NCI-H2196 (cell line): ENCODE data around the gene EXOC3L4.
"Not testable (repeated sequence)": the region's sequence is repeated elsewhere in the genome, so short reads cannot be mapped to it uniquely, and the experiment has no call there.

Experiments
- DNase-seq: peaks from one replicate; lab custom pipeline; 2025; ENCODE audit not compliant: unreplicated experiment; lab: John Stamatoyannopoulos, UW

Gene EXOC3L4

DNA sequence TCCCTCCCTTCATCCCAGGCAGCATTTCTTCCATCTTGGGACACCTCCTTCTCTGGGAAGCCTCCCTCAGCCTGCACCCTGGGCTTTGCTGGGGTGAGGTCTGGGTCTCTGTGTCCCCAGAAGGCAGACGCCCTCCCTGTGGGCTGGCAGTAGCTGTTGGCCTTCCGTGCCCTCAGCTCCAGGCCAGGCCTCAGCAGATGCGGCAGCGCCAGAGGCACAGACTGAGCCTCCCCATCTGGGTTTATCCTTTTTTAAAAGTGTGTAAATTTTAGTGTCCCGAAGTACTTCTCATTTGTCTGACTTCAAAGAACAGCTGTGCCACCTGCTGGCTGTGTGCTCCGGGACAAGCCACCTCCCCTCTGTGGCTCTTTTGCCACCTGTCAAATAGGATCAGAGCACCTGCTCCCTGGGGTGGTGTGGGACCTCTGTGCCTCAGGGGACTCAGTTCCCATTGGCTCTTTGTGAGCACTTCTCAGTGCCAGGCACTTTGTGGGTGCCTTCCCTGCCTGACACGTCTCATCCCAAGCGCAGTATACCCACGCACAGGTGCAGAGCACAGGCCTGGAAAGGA is 11.1 kb downstream of the EXOC3L4 start:
- peak; percentile 31 for DNase-seq

- DNase-seq = no peak
Observed at GRCh38 chr14:103107455-103107854, 12.9 kb downstream of the EXOC3L4 start.

DNA sequence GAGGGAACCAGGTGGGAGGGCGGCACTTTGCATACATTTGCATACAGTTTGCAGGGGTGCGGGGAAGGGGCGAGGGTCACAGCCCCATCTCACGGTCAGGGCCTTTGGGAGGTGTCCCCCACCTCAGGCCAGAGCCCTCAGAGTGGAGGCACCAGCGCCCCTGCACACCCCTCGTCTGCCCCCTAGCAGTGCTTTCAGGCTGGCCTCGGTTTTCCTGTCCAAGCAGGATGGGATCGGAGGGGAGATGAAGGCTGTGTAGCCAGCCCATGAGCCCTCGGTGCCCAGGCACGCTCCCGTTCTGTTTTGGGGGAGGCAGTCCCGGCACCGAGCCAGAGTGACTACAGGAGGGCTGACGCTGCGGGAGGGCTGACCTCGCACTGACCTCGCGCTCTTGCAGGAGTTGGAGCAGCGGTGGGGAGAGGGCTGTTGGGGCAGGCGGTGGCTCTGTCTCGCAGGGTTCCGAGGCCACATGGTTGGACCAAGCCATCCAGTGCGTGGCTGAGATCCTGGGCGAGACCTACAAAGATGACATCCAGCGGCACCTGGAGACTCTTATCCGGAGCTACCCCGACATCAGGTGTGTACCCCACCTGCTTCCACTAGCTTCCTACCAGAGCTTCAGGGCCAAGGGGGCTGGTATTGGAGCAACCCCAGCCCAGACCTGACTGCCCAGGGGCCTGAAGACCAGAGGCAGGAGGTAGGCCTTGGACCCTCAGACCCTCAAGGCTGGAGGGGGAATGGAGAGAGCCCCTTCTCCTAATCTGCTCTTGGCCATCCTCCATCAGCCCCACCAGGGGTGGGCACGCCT is 13.6 kb downstream of the EXOC3L4 start:
- no peak for DNase-seq

GRCh38 chr14:103108749-103109207 is 14.3 kb downstream of the EXOC3L4 start:
- DNase-seq = peak; percentile 20

GRCh38 chr14:103109535-103110441 is 15.3 kb downstream of the EXOC3L4 start:
- DNase-seq = peak; percentile 9

- peak; percentile 68 for DNase-seq
Observed at GRCh38 chr14:103110681-103111231, 16.2 kb downstream of the EXOC3L4 start.

GRCh38 chr14:103111232-103111868 is 16.8 kb downstream of the EXOC3L4 start:
- peak; percentile 38 for DNase-seq

- DNase-seq = peak; percentile 55
Observed at GRCh38 chr14:103112400-103113243, 18.1 kb downstream of the EXOC3L4 start.

- no peak for DNase-seq
Observed at GRCh38 chr14:103113303-103113702, 18.8 kb downstream of the EXOC3L4 start.

DNA sequence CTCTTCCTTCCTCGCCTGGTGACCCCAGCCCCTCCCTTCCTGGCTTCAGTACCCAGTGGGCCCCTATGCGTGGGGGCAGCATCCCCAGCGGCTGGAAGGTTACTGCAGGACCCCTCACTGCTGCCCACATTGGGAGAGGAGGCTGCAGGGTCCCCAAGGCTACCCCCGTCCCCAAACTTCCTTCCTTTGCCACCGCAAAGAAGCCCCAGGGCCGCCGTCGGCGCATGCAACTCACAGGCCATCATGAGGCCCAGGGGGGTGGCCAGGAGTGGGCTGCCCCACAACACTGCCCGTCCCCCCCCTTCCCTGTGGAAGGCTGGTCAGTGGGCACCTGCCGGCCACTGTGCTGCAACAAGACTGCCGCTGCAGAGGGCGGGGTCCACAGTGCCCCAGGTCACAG is 19.2 kb downstream of the EXOC3L4 start:
- DNase-seq = no peak

DNA sequence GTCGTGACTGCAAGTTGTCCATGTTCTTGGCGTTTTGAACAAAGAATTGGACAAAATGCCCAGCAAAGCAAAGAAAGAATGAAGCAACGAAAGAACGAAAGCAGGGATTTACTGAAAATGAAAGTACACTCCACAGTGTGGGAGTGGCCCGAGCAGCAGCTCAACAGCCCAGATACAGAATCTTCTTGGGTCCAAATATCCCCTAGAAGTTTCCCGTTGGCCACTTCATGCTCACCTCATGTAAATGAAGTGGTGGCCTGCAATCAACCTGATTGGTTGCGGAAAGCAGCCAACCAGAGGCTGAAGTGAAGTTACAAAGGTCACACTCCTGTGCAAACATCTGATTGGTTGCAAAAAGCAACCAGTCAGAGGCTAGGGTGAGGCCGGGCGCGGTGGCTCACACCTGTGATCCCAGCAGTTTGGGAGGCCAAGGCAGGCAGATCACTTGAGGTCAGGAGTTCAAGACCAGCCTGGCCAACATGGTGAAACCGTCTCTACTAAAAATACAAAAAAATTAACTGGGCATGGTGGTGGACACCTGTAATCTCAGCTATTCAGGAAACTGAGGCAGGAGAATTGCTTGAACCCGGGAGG is 20.7 kb downstream of the EXOC3L4 start:
- DNase-seq = not testable (repeated sequence)

DNA sequence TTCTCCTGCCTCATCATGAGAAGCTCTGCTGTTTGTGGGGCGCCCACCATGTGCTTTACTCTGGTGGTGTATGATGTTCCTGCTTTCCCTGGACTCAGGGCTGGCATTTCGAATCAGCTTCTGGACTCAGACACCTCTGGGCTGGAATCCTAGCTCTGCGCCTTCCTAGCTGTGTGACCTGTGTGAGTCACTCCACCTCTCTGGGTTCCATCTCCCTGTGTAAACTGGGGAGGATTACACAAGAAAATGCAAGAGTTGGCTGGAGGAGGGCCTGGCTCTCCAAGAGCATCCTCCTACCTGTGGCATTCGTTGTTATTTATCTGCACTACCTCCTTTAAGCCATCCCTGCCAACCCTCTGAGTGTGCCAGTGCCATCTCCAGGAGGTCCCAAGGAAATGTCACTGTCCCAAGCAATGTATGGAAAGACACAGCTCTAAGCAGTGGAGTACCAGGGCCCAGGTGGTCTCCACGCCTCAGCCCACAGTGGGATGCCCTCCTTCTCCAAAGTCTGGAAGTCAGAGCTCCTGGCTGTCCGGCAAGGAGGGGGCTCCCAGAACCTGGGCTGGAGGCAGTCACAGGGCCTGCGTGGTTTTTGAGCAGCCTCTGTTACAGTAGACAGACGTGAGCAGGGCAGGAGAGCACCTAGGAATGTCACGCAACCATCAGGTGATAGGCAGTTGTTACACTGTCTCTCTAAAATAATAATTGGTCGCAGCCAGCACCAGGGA is 21.5 kb downstream of the EXOC3L4 start:
- no peak for DNase-seq

DNA sequence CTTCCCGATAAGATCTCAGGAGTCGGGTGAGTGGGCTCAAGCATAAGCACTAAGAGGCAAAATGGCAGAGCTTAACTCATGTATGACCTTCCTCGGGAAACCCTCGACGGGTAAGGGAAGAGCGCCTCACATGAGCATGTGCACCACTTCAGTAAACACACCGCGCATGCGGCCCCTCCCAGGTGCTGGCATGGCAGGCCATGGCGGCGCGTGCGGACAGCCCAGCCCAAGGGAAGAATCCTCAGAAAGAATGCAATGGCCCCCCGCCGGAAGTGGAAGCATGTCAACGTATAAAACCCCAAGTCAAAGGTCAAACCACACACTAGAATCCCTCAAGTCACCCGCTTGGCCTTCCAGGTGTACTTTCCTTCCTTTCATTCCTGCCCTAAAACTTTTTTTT is 22.1 kb downstream of the EXOC3L4 start:
- DNase-seq = no peak

DNA sequence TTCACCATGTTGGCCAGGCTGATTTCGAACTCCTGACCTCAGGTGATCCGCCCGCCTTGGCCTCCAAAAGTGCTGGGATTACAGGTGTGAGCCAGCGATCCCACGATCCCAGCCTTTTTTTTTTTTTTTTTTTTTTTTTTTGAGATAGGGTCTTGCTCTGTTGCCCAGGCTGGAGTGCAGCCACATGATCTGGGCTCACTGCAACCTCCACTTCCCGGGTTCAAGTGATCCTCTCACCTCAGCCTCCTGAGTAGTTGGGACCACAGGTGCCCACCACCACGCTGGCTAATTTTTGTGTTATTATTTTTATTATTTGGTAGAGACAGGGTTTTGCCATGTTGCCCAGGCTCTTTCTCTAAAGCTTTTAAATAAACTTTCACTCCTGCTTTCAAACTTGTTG is 23.0 kb downstream of the EXOC3L4 start:
- DNase-seq = not testable (repeated sequence)

DNA sequence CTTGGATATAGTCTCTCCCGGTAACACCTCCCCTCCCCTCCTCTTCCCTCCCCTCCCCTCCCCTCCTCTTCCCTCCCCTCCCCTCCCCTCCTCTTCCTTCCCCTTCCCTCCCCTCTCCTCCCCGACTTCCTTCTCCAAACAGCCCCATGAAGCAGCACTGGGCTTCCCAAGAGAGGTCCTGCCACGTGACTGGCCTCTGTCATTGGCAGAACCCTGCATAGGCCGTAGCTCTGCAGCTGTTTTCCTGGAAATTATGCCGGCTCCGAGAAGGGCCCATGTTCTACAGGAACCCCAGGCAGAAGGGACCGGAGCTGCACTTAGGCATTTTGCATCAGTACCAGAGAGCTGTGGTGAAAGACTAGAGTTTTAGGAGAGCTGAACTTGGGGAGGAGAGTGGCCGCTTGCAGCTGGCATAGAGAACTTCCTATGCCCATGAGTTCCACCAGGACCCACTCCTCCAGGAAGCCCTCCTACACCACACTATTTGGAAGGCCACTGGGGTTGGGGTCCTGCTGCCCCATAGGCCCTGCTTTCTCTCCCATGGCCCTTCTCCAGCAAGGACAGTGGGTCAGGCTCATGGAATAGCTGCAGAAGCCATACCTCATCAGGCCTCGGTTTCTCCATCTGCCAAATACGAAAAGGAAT is 23.6 kb downstream of the EXOC3L4 start:
- no peak for DNase-seq

DNA sequence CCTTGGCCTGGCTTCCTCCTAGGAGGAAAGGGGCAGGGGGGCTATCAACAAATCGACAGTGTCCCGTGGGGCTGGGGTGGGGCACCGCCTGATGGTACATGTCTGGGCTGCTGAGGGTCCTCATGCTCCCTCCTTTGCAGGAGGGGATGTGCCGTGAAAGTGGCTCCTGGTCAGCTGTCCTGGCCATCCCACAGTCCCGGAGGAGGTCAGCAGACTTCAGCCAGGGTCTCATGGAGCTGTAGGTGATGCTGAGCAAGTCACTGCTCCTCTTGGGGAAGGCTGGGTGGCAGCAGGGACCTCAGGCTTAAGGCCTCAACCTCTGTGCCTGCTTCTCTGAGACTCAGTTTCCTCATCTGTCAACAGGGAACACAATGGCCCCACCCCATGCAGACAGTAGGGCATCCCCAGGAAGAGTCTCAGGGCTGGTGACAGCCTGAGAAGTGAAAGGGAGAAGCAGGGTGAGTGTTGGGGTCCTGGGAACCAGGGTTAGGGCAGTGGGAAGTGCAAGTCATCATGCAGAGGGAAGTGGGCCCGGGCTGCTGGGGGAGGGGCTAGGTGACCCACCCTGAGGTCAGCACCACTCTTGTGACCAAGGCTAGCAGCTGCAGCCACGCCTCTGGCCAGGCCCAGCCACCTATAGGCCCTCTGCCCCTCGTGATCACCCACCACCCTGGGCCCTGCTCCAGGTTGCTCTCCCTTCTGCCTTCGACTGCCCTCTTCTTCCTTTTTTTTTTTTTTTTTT is 24.3 kb downstream of the EXOC3L4 start:
- DNase-seq = no peak

- not testable (repeated sequence) for DNase-seq
Observed at GRCh38 chr14:103119527-103119926, 25.0 kb downstream of the EXOC3L4 start.
